ENCODE measurements around the gene PDE4D.

The PDE4D gene

DNA sequence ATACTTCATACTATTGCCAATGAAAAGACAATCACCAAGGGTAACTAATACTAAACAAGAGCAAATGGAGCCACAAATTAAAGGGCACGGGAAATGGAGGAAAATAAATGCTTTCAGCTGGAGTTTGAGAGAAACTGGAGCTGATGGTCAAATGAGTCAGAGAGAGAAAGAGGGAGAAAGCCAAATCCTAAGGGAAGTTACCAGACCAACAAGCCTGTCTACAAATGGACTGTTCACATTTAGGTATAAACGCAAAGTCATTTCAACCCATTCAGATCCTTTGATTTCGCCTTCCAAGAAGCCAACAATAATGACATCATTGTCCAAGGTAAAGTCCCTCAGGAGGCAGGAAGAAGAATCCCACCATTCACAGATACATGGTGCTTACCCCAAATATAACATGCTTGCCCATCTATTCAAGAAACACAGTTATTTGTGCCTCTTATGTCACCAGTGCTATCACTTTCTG lies 958.9 kb downstream of the PDE4D start:
- no peak for DNase-seq

DNA sequence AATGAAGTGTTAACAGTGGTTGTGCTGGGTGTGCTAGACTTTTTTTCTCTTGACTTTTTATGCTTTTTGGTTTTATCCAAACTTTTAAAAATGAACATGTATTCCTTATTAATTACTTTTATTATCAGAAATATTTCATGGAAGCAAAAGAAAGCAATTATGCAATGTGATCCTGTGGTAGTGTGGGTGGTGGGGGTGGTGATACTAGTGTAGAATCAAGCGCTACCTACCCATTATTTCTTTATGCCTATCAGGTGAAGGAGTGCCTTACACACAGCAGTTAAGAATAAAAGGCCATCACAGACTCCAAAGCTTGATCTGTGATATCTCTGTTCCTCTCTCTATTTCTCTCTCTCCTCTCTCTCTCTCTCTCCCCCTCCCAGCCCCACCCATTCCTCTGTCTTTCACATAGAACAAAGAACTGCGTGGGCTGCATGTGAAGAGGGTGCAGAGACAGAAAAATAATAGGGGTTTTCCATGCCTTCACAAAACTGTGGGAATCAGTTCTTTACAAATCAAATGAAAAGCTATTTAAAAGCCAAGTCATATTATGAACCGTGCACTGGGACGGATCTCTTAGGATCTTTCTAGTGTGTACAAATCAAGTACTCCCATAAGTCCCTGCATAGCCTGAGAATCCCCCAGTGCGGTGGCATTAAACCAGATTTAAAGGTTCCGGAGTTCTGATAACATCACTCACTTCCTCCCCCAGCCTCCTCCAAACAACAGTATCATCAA lies 959.5 kb downstream of the PDE4D start:
- DNase-seq = no peak

DNA sequence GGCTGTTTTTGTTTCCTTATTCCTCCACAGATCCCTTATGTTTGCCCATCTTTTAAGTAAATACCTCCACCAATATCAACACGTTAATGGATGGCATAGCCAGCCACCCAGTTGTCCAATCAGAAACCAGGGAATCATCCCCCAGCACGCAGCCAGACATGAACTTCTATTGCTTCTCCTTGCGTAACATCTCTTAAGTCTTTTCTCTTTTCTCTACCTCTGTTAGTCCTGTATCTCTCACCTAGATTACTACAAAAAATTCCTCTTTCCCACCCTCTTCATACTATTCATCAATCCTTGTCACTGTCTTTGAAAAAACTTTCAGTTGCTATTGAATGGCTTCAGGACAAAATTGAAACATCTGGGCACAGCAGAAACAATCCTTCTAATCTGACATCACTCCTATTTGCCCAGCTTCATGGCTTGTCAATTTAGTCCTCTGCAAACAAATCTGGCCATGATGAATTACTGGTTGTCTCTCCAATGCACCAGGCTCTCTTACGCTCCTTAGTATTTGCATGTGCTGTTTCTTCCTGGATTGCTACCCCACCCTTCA lies 961.4 kb downstream of the PDE4D start:
- no peak for DNase-seq

- DNase-seq = no peak
Observed at GRCh38 chr5:58930520-58930919, 963.0 kb downstream of the PDE4D start.

GRCh38 chr5:58929726-58930125 lies 963.8 kb downstream of the PDE4D start:
- no peak for DNase-seq

GRCh38 chr5:58927938-58928337 lies 965.6 kb downstream of the PDE4D start:
- no peak for DNase-seq

- no peak for DNase-seq
Observed at GRCh38 chr5:58927181-58927580, 966.3 kb downstream of the PDE4D start.

DNA sequence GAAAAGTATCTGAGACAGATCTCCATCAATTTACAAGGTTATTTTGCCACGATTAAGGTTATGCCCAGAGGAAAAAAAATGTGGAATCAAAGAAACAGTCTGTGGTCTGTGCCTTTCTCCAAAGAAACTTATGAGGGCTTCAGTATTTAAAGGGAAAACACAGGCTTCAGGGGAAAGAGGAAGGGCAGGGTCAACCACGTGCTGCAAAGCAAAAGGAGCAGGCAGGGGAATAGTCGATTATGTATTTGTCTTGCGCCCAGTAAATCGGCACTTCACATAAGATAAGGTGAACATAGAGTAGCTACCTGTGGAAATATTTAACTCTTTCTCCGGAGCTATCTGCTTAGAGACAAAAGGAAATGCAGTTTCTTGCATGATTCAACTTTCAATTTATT lies 967.0 kb downstream of the PDE4D start:
- DNase-seq = no peak

GRCh38 chr5:58925627-58926540 lies 967.6 kb downstream of the PDE4D start:
- peak; percentile 28 for DNase-seq

- DNase-seq = no peak
Observed at GRCh38 chr5:58924306-58924705, 969.2 kb downstream of the PDE4D start.

- no peak for DNase-seq
Observed at GRCh38 chr5:58923355-58923754, 970.2 kb downstream of the PDE4D start.

DNA sequence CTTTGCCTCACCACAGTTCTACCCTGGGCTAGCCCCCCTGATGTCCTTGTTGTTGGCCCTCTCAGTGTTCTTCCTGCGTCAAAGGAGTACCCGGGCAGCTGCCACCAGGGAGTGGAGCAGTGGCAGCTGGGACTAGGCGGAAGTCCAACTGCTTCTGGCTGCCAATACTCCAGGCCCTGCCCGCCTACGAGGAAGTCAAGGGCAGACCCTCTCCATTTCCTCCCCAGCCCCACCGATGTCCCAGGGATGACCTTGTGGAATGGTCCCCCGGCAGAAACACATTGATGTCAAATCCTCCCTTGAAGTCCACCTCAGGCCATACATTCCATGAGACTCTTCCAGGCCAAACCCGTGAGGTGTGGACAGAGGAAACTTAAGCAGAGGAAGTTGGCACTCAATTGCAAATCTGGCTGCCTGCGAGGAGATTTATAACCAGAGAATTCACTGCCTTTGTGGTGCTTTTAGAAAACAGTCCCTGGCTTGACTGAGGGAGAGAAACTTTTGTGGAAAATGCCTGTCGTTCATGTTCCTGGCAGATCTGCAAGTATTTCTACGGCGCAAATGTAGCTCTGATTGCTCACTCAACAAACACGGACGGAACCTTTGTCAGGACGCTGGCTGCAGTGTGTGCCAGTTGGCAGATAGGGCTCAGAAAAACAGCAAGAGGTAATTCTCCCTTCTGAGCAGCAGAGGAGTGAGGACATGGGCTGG lies 970.9 kb downstream of the PDE4D start:
- DNase-seq = no peak

GRCh38 chr5:58921159-58921558 lies 972.4 kb downstream of the PDE4D start:
- no peak for DNase-seq

- no peak for DNase-seq
Observed at GRCh38 chr5:58919833-58920232, 973.7 kb downstream of the PDE4D start.

Measured in NCI-H1092 treated with DMSO at 0.1 percent for 48 hours (cell line).